SK-N-MC (cell line): Measurements from ENCODE around the gene SCN3B.

Experiments used
- EZH2 ChIP-seq: fragments of 200-600 bp; sonication (generic); IDR thresholded peaks from one replicate; pipeline ENCODE4 v1.6.1; 2017; ENCODE audit warnings: antibody characterized with exemption
- FOXP2 ChIP-seq: optimal IDR thresholded peaks from 2 replicates; pipeline ENCODE3; 2011; ENCODE audit warnings: mild to moderate bottlenecking, moderate library complexity; ENCODE audit not compliant: insufficient read depth; ENCODE audit errors: extremely low read length, control extremely low read depth
- POLR2AphosphoS5 ChIP-seq: IDR thresholded peaks from 2 replicates; pipeline ENCODE4 v1.6.1; 2012; ENCODE audit warnings: mild to moderate bottlenecking, low read depth, low read length, borderline replicate concordance

GRCh38 chr11:123587559-123587958, 66.9 kb downstream of the SCN3B start:
- TF ChIP-seq EZH2 = no peak
- no peak for TF ChIP-seq POLR2AphosphoS5
- no peak for TF ChIP-seq FOXP2
